Stimulated activated CD8-positive, alpha-beta memory T cell treated with anti-CD3 and anti-CD28 coated beads, Interleukin-12 subunit alpha, Interleukin-12 subunit beta, amount 100 ng/mL, for 24 hours (primary cell): ENCODE results near the gene DNAJC25.

Experiments
- DNase-seq: peaks from one replicate; pipeline ENCODE4 v3.0.0-alpha.2; 2020; ENCODE audit errors: extremely low read depth

The DNAJC25 gene

DNA sequence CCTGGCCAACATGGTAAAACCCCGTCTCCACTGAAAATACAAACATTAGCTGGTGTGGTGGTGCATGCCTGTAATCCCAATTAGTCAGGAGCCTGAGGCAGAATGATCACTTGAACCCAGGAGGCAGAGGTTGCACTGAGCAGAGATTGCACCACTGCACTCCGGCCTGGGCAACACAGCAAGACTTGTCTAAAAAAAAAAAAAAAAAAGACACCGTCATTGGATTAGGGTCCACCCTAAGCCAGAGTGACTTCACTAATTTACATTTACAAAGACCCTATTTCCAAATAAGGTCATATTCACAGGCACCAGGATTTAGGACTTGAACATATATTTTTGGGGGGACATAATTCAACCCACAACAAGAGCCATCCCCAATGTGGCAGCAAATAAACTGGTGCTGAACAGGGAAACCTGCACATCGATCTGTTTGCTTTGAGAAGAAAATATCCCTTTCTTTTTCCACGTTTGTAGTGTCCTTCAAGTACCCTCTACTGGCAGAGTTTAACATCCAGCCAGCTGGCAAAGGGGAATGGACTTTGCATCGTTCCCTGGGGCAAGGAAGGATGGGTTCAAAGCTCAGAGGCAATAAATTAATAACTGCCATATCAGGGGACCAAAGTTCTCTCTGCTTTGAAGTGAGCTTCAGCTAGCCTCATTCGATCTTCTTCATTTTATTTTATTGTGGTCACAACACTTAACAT is 3.7 kb upstream of the DNAJC25 start:
- DNase-seq = no peak

DNA sequence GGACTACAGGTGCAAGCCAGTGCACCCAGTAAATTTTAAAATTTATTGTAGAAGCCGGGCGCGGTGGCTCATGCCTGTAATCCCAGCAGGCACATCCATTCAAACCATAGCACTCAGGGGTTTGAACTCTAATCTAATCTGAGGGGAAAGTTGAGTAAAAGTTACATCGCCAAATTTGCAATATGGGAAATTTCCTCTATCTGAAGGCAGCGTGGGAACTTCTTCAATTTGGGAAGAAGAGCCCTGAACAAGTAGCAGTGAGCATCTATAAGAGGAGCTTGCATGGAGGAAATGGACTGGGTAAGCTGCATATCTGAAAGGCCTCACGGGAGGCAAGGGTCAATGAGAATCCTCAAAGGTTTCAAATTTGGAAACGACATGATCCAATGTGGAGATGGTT is 2.7 kb upstream of the DNAJC25 start:
- no peak for DNase-seq

DNA sequence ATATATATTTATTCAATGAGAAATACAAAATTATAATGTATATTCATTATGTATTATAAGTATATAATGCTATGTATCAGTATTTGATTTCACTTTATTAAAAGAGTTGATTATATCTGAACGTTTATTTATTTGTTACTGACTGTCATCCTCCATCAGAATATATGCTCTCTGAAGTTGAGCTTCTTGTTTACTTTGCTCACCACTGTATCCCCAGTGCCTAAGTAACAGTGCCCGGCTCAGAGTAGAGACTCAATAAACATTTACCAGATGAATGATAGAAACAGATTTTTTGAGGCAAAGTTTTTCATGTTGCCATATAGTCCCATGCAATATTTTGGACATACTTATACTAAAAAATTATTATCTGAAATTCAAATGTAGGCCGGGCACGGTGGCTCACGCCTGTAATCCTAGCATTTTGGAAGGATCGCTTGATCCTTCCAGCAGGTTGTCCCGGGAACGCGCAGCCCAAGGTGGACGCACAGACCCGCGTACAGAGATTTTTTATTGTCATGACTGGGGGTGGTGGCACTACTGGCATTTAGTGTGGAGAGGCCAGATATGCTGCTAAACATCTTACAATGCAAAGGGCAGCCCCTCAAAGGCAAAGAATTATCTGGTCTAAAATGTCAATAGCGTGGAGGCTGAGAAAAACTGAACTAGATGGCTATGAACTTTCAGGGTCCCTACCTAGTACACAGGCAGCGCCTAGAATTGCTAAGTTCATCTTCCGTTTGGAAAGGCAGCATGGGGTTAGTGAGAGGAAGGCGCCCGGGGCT is 761 bp upstream of the DNAJC25 start:
- DNase-seq = no peak

DNA sequence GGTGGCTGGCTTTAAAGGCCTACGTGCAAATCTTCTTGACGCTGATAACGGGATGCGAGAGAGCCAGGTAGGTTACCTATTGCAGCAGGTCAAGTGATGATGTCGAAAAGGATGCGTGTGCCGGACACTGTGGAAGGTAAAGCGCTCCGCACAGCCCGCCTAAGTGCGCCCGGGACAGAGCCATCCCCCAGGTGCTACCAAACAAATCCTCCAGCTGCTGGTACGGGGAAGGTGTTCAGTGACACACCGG is 245 bp upstream of the DNAJC25 start:
- no peak for DNase-seq

DNA sequence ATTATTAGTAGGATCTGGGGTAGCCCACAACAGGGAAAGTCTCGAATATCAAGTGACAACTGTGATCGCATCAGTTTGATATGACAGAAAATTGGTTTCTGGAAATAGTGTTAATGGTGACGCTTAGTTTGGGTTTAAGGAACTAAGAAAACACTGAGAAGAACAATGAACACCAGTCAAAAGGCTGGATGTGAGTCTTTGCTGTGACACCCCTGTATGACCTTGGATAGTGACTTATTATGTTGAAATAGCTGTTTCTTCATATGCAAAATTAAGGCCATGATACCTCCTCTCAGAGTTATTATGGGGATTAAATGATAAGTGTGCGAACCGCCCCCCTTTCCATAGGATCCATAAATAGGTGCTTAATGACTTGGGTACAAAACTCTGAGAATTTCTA is 926 bp downstream of the DNAJC25 start:
- DNase-seq = no peak

DNA sequence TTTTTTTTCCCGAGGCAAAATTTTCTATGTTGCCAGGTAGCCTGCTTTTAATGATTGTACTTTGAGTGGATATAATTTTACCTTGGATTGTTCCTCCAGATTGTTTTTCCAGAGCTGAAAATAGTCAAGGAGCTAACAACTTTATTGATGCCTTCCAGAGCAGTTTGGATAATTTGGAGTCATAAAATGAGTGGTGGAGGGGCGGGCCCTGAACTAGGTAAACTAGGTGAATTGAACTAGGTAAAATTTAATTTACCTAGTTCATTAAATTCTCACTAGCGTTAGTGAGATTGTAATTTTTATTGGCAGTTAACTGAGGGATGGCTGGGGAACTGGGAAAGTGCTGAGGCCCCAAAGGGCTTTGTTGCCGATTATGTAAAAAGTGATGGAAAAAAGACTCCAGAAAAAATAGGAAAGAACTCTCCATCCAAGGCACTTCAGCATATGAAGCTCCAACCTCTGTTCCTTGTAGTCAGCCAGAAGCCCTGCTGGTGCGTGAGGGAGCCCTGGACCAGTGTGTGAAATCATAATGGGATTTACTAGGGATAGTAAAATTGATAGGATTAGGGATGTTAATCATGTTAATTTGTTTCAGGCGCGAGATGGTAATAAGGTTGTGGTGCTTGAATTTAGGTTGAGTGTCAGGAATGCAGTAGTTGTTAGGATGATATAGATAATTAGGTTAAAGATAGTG is 1.7 kb downstream of the DNAJC25 start:
- DNase-seq = no peak

DNA sequence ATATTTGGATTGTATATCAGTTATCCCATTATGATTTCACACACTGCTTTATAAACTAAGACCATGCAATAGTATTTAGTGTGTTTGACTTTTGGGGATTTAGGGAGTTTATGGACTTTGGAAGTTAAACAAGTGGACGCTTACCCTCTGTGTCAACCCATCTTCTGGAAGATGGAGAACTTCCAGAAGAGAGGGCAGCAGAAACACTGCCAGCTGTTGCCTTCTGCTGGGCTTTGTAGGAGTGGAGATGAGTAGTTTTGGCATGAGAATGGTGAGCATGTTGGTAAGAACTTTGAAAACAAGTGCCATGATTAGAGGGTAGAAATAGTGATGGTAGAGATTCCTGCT is 2.2 kb downstream of the DNAJC25 start:
- DNase-seq = no peak

DNA sequence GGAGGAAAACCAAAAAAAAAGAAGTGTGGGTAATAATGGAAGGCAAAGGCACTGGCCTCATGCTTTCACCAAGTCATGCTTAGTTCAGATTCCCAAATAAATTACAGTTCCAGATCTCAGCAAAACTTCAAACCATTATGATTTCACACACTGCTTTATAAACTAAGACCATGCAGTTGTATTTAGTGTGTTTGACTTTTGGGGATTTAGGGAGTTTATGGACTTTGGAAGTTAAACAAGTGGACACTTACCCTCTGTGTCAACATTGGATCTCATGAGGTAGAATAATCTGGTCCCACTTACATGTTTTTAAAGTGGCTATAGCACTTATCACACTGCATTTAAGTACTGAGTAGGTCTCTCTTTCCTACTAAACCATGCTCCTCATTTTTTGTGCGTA is 3.7 kb downstream of the DNAJC25 start:
- no peak for DNase-seq

DNA sequence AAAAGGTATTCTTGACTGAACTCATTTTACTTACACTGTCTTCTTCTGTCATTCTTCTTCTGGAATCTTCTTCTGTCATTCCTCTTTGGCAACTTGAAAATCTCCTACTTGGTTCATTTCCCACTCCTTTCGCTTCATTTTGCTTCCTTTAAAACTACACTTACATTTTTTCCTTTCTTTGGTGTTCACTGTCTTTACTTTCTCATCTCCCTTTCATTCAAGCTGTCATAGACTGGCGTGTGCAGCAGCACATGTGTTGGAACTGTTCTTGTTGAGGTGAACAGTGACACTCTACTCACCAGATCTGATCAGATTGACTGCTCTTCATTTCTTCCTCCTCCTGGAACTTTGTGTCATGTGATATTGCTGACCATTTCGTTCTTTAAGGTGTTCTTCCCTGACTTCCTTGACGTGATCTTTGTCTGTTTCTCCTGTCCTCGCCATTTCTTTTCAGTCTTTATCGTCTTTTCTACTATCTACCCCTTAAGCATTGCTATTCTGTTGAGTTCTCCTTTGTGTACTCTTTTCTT is 6.4 kb downstream of the DNAJC25 start:
- no peak for DNase-seq

DNA sequence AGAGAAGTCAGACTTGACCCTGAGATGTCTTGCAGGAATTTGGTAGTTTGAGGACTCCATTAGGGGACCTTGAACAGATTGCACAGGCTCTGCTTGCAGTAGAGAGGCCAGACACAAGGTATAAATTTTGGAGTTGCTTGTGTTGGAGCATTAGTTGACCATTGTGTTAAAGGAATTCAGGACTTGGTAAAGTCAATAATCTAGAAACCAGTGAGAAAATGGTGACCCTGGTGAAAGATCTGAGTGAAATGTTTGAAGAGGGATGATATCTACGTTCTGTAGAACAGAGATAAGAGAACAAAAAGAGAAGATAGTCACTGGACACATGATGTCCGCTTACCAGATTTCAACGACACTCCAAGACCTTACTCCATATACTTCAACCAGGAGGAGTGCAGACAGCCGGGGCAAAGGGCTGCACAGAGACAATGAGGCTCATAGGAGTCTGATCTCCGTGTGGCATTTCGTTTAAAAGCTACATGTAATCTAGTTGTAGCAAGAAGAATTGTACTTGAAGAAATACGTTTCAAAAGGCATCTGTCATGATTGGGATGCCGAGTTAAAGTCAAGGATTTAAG is 13.2 kb downstream of the DNAJC25 start:
- no peak for DNase-seq

DNA sequence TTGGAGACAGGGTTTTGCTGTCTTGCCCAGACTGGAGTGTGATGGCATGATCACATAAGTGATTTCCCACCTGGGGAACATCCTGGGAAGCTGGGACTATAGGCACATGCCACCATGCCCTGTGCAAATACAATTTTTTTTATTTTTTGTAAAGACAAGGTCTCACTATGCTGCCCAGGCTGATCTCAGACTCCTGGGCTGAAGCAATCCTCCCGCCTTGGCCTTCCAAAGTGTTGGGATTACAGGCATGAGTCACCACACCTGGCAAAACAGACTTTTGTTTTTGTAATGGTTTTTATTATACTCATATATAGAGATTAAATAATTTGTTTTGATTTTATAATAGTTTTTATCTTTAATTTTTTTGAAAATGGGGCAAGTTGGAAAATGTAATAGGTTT is 14.7 kb downstream of the DNAJC25 start:
- no peak for DNase-seq

DNA sequence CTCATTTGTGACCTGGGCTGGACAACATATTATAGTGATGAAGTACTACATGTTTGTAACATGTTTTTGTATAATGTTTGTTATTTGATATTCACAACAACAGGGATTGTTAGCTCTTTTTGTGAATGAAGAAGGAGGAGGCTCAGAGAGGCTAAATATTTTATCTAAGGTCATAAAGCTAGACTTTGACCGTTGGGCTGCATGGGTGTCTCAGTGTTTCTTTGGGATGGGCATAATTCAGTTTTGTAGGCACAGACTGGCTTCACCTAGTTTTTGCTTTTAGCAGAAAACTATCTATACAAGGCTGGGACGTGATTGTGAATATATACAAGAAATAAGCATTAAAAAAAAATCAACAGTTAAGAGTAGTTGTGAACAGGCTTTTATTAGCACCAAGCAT is 15.3 kb downstream of the DNAJC25 start:
- no peak for DNase-seq

DNA sequence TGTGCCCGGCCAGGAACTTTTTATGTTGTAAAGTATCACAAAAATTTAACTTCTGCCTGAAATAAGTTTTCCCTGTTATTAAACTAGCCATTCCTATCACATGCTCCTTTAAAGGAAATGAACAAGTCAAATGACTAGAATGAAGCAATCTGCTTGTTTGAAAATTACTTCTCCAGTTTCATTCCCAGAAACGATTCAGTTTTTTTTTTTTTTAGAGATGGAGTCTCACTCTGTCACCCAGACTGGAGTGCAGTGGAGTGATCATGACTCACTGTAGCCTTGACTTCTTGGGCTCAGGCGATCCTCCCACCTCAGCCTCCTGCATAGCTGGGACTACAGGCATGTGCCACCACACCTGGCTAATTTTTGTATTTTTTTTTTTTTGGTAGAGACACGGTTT is 16.9 kb downstream of the DNAJC25 start:
- no peak for DNase-seq

DNA sequence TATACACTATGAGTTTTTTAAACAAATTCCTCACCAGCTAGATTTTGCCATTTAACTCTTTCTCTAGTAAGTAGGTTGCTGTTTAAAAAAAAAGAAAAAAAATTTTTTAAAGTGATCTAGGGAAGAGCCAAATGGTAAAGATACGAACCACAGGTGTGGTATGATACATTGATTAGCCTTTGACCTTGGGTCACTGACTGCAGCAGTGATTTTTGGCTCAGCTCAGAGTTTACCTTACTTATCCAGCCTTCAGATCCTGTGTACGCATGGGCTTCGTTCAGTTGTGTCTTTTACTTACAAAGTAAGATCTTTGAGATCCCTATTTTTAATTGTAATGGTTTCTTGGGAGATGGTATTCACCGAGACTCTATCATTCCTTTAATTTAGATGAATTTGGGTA is 17.9 kb downstream of the DNAJC25 start:
- no peak for DNase-seq

DNA sequence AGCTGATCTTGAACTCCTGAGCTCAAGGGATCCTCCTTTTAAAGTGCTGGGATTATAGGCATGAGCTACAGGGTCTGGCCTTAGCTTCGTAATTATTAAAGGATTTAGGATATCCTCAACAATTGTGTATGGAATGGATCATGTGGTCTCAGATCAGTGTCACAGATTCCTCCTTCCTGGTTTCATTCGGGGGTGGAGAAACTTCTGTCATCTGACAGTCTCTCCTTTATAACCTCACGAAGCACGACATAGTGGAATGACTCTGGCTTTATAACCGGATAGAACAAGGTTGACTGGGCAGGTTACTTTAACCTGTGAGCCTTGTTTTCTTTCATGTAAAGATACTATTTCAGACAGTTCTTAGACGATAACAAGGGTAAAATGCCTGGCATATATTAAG is 25.9 kb downstream of the DNAJC25 start:
- DNase-seq = no peak

DNA sequence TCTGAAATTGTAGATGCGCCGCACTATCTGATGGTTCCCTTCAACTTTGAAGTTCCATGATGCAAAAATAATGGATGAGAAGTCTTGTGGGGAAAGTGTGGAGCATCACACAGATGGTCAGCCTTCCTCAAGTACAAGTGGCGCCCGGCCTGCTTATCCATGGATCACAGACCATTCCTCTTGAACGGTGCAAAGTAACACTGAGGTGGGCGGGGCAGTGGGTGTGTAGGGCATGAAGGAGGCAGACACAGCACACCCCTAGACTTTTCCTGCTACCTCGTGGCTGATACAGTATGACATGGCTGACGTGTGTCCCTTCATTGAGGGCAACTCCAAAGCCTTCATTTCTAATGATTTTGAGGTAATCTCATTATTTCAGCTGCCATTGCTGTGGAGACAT is 27.8 kb downstream of the DNAJC25 start:
- no peak for DNase-seq

DNA sequence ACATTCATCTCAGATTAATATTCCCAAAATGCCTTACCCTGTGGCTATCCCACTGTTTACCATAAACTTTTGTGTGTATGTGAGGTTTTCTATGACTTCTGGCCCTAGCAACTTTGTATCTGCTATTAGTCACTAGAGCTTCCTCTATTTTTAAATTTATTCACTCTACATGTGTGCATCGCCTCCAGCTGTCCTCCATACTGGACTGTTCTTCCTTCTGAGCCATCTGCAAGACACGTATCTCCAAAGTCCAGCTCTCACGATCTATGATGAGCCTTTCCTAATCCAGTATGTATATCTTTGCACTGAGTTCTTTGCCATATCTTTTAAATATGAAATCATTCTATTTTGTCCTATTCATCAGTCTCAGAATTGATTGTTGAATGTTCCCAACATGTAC is 28.6 kb downstream of the DNAJC25 start:
- no peak for DNase-seq

DNA sequence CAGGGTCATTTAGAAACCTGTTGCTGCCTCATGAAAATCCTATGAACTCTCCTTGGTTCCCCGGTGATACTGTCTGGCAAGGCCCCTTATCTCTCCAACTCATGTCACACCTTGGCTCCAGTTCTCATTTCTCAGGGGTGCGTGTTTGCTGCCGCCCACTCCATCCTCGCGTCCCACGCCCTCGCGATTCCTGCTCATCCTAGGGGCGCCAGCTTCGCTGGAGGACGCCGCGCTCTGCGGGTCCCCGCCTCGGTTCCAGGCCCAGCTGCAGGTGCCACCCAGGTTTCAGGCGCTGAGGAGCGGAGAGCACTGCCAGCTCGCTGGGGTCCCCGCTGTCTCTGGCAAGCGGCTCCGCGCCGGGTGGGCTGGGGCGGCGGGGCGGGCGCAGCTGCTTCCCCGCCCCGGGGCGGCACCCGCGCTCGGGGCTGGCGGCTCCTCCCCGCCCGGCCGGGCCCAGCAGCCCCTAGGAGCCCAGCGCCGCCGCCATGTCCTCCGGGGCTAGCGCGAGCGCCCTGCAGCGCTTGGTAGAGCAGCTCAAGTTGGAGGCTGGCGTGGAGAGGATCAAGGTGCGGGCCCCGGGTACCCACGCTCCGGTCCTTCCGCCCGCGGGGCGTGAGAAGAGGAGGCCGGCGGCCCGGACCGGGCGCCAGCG is 30.1 kb downstream of the DNAJC25 start, which contains the start of gene GNG10:
Gene GNG10 (plus strand): TSS at position 456 of the 652 bp plus-strand sequence. CDS start 30 bp downstream, at position 486.
- DNase-seq = peak; percentile 30

DNA sequence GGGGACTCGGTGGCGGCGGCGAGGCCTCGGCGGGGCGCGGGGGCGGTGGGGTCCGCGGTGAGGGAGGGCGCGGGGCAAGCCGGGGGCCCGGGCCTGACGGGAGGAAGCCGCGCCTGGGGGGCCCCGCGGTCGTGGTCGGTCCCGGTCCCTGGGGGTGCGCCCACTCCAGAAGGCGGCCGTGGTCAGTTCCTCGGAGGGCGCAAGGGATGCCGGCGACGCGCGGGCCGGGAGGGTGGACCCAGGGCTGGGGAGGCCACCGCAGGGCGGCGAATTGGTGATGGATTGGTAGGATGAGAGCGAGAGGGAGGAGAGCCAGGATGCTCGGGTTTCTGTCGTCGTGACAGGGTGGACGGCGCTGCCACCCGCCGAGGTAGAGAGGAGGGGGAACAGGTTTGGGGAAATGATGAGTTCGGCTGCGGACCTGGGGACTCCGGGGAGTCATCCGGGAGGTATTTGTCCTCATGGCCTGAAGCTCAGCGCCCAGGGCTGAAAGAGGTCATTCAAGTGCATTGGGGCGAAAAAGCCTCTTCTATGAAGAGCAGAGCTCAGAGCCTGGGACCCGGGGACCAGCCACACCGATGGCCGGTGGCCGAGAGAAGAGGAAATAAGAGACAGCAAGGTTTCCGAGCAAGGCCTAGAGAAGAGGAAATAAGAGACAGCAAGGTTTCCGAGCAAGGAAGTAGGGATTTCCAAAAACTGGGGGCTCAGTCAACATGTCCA is 30.8 kb downstream of the DNAJC25 start:
- DNase-seq = no peak

DNA sequence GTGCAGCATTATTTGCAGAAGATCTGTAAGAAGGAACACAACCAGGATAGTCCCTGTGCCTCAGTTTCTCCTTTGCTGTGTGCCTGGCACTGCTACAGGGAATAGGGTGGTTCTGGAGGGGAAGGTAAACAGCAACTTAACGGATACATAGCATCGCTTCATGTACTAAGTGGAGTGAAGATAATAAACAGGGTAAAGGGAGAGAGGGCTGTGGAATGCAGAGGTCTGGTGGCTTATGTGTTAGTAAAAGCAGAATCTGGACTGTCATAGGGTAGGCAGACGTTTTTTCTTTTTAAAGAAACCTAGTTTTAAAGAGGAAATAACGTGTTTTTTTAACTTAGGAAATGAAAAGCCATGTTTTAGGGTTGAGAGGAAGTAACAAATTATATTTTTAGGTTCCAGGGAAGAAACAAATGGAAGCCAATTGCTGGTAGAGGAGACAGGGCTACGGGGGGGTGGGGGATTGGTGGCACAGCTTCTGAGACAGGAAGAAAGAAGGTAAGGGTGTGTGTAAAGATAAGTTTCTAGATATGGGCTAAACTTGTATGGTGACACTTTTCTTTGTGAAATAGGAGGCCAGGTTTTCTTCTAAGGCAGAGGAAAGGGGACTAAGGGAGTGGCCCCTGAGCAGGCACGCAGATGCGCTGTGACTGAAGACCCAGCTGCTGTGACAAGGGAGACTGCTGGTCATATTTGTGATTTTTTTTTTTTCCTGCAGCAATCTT is 31.6 kb downstream of the DNAJC25 start:
- DNase-seq = no peak
